Right atrium auricular region (tissue), 2 donors: ENCODE results near the gene UBAC1. TPM values are rescaled to one million over a fixed set of nuclear protein-coding genes. Genes with fewer than 3 reads are reported as not detected.
"Not testable (repeated sequence)": the region's sequence is repeated elsewhere in the genome, so short reads cannot be mapped to it uniquely, and the experiment has no call there.

Experiments used
- DNase-seq: peaks from one replicate; pipeline ENCODE4 v3.0.0-alpha.2; 2019; ENCODE audit warnings: low spot score
- H3K27ac ChIP-seq, 2 donors: fragments of 200-600 bp; sonication (generic); 1 replicate in 1 of 2; 2 replicates in 1 of 2; pipeline ENCODE4 v1.5.1; 2016 to 2019
- H3K27me3 ChIP-seq, 2 donors: fragments of 200-600 bp; sonication (generic); one replicate each; pipeline versions ENCODE4 v1.5.1 to v1.6.0; 2017 to 2019
- H3K36me3 ChIP-seq: fragments of 200-600 bp; sonication (generic); one replicate; pipeline ENCODE4 v1.5.1; 2016
- H3K4me1 ChIP-seq, 2 donors: fragments of 200-600 bp; sonication (generic); one replicate each; pipeline versions ENCODE4 v1.5.1 to v1.6.0; 2017 to 2019
- H3K4me3 ChIP-seq, 2 donors: fragments of 200-600 bp; sonication (generic); 1 replicate in 1 of 2; 2 replicates in 1 of 2; pipeline ENCODE4 v1.5.1; 2017 to 2019; ENCODE audit warnings: mild to moderate bottlenecking in 1 of 2, moderate library complexity in 1 of 2
- H3K9me3 ChIP-seq, 2 donors: fragments of 200-600 bp; sonication (generic); one replicate each; pipeline ENCODE4 v1.5.1; 2019
- total RNA-seq, 2 donors: library from RNA; depleted of rRNA; stranded (reverse); fragments of >200 nt; gene quantifications; one replicate each; pipeline ENCODE4 v1.1.0, GENCODE V29; 2016
- TF ChIP-seq, protein P1 (sequence below), 2 donors: fragments of 200-600 bp; sonication (generic); IDR thresholded peaks; one replicate each; pipeline ENCODE4 v1.5.1; 2019; ENCODE audit warnings: antibody characterized with exemption in 2 of 2

UBAC1 gene
- total RNA-seq, 2 donors from 2014 or later, result 58.6 to 76.9 TPM

- H3K4me3 ChIP-seq, result no peak overlapping the region
- no peak overlapping the region for H3K27ac ChIP-seq
- DNase-seq, result no peak
- H3K27me3 ChIP-seq, result no peaks in the 10 kb centered on the region
- H3K36me3 ChIP-seq, result peaks cover 75% of the 10 kb centered on the region
- H3K9me3 ChIP-seq, result no peaks in the 10 kb centered on the region
- TF ChIP-seq, protein P1, sequence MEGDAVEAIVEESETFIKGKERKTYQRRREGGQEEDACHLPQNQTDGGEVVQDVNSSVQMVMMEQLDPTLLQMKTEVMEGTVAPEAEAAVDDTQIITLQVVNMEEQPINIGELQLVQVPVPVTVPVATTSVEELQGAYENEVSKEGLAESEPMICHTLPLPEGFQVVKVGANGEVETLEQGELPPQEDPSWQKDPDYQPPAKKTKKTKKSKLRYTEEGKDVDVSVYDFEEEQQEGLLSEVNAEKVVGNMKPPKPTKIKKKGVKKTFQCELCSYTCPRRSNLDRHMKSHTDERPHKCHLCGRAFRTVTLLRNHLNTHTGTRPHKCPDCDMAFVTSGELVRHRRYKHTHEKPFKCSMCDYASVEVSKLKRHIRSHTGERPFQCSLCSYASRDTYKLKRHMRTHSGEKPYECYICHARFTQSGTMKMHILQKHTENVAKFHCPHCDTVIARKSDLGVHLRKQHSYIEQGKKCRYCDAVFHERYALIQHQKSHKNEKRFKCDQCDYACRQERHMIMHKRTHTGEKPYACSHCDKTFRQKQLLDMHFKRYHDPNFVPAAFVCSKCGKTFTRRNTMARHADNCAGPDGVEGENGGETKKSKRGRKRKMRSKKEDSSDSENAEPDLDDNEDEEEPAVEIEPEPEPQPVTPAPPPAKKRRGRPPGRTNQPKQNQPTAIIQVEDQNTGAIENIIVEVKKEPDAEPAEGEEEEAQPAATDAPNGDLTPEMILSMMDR (IDR thresholded peaks at IDR 0.05), result no peak
- H3K4me1 ChIP-seq, result no peaks in the 10 kb centered on the region
Measured at GRCh38 chr9:135950135-135950682, 11.0 kb downstream of the UBAC1 start.

DNA sequence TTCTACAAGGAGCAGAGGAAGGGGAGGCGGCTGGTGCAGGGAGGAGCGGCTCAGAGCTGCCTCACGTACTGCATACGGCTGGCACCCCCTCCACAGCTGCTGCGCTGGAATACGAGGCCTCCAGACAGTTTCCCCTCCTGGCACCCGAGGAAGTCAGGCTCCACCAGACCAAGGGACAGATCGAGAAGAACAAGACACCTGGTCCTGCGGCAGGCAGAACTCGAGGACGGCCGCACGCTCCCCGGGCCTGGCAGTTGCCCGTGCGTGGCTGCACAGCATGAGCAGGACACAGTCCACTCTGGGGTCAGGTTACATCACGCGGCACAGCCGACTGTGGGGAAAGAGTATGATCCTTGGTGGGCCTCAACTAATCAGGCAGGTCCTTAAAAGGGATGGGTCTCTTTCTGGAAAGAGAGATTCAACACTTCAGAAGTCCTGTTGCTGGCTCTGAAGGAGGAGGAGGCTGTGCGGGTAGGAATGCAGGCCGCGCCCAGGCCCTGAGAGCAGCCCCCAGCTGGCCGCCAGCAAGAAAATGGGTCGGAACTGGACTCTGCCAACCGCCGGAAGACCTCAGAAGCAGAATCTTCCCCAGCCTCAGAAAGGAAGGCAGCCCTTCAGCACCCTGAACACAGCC lies 11.6 kb downstream of the UBAC1 start:
- DNase-seq, result no peak
- no peak overlapping the region for H3K4me3 ChIP-seq
- peaks cover 77% of the 10 kb centered on the region for H3K36me3 ChIP-seq
- no peak overlapping the region for H3K27ac ChIP-seq
- no peaks in the 10 kb centered on the region for H3K27me3 ChIP-seq
- TF ChIP-seq, protein P1 (IDR thresholded peaks at IDR 0.05), result no peak
- H3K9me3 ChIP-seq, result no peaks in the 10 kb centered on the region
- H3K4me1 ChIP-seq, result no peaks in the 10 kb centered on the region

DNA sequence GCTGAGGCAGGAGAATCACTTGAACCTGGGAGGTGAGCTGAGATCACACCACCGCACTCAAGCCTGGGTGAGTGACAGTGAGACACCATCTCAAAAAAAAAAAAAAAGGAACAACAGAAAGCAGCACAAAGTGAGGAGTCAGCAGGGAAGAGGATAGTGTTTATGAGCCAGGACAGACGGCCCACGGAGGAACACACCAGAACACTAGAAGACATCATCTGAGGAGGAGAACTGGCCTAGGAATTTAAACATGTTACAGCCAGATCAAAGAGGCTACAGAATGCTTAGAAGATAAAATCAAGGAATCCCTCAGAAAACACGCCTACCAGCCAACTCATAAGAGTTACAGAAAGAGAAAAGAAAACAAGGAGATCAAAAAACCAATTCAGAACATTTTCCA lies 12.2 kb downstream of the UBAC1 start:
- DNase-seq, result no peak
- no peak overlapping the region for H3K27ac ChIP-seq
- no peak overlapping the region for H3K4me3 ChIP-seq
- H3K27me3 ChIP-seq, result no peaks in the 10 kb centered on the region
- peaks cover 77% of the 10 kb centered on the region for H3K36me3 ChIP-seq
- TF ChIP-seq, protein P1 (IDR thresholded peaks at IDR 0.05), result no peak
- H3K4me1 ChIP-seq, result no peaks in the 10 kb centered on the region
- no peaks in the 10 kb centered on the region for H3K9me3 ChIP-seq

GRCh38 chr9:135948446-135948845 lies 12.7 kb downstream of the UBAC1 start:
- no peaks in the 10 kb centered on the region for H3K27me3 ChIP-seq
- TF ChIP-seq, protein P1 (IDR thresholded peaks at IDR 0.05), result no peak
- H3K9me3 ChIP-seq, result no peaks in the 10 kb centered on the region
- no peak overlapping the region for H3K4me3 ChIP-seq
- H3K4me1 ChIP-seq, result no peaks in the 10 kb centered on the region
- no peak overlapping the region for H3K27ac ChIP-seq
- no peak for DNase-seq
- peaks cover 80% of the 10 kb centered on the region for H3K36me3 ChIP-seq

GRCh38 chr9:135947582-135947981 lies 13.6 kb downstream of the UBAC1 start:
- H3K36me3 ChIP-seq, result peaks cover 73% of the 10 kb centered on the region
- no peak overlapping the region for H3K4me3 ChIP-seq
- no peak overlapping the region for H3K27ac ChIP-seq
- no peak for DNase-seq
- H3K27me3 ChIP-seq, result no peaks in the 10 kb centered on the region
- TF ChIP-seq, protein P1 (IDR thresholded peaks at IDR 0.05), result no peak
- H3K9me3 ChIP-seq, result no peaks in the 10 kb centered on the region
- no peaks in the 10 kb centered on the region for H3K4me1 ChIP-seq

DNA sequence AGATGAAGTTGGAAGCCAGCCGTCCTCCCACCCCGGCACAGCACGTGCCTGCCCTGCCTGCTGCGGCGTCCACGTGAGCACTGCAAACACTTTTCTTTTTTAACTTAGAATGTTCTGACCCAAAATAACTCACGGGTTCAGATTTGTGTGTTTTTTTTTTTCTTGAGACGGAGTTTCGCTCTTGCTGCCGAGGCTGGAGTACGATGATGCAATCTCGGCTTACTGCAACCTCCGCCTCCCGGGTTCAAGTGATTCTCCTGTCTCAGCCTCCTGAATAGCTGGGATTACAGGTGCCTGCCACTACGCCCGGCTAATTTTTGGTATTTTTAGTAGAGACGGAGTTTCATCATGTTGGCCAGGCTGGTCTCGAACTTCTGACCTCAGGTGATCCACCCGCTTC lies 14.1 kb downstream of the UBAC1 start:
- H3K4me1 ChIP-seq, H3K27me3 ChIP-seq, H3K9me3 ChIP-seq, H3K27ac ChIP-seq, H3K4me3 ChIP-seq, DNase-seq: not testable (repeated sequence)
- H3K36me3 ChIP-seq, result peaks cover 69% of the 10 kb centered on the region
